ENCODE measurements around the gene ABLIM3.

ABLIM3 gene

DNA sequence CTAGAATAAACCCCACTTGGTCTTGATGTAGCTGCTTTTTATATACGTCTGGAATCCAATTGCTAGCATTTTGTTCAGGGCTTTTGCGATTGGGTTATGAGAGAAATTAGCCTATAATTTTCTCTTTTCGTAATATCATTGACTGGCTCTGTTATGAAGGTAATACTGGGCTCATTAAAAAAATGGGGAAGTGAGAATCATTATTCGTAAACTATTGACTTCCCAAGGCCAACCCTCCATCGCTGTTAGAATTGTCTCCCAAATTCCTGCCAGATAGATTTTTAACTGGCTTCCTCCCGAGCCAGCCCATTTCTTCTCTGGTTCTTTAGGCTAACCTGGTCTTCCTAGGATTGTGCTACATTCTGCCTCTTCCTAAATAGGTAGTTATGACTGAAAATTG lies 168.1 kb downstream of the ABLIM3 start:
- no peak for DNase-seq (ENCODE audit: low spot score)
